ENCODE measurements around the gene CUL4A.
A peak's percentile ranks its signal among the peaks of the same experiment; 100 is the strongest.

CUL4A gene

DNA sequence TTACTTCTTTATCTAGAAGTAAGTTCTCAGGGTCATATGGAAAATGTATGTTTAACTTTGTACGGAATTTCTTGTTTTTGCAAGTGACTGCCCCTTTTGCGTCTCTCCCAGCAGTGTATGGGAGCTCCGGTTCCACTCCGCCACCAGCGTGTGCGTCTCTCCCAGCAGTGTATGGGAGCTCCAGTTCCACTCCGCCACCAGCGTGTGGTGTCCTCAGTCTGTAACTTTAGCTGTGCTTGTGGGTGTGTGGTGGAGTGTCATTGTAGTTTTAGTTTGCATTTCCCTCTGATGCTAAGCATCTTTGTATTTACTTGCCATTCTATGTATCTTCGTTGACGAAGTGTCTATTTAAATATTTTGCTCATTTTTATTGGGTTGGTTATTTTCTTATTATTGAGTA, 2.4 kb downstream of the CUL4A start:
- no peak overlapping the region for H3K27ac ChIP-seq
- TF ChIP-seq, protein P1, sequence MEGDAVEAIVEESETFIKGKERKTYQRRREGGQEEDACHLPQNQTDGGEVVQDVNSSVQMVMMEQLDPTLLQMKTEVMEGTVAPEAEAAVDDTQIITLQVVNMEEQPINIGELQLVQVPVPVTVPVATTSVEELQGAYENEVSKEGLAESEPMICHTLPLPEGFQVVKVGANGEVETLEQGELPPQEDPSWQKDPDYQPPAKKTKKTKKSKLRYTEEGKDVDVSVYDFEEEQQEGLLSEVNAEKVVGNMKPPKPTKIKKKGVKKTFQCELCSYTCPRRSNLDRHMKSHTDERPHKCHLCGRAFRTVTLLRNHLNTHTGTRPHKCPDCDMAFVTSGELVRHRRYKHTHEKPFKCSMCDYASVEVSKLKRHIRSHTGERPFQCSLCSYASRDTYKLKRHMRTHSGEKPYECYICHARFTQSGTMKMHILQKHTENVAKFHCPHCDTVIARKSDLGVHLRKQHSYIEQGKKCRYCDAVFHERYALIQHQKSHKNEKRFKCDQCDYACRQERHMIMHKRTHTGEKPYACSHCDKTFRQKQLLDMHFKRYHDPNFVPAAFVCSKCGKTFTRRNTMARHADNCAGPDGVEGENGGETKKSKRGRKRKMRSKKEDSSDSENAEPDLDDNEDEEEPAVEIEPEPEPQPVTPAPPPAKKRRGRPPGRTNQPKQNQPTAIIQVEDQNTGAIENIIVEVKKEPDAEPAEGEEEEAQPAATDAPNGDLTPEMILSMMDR (conservative IDR thresholded peaks at IDR 0.05): no peak

DNA sequence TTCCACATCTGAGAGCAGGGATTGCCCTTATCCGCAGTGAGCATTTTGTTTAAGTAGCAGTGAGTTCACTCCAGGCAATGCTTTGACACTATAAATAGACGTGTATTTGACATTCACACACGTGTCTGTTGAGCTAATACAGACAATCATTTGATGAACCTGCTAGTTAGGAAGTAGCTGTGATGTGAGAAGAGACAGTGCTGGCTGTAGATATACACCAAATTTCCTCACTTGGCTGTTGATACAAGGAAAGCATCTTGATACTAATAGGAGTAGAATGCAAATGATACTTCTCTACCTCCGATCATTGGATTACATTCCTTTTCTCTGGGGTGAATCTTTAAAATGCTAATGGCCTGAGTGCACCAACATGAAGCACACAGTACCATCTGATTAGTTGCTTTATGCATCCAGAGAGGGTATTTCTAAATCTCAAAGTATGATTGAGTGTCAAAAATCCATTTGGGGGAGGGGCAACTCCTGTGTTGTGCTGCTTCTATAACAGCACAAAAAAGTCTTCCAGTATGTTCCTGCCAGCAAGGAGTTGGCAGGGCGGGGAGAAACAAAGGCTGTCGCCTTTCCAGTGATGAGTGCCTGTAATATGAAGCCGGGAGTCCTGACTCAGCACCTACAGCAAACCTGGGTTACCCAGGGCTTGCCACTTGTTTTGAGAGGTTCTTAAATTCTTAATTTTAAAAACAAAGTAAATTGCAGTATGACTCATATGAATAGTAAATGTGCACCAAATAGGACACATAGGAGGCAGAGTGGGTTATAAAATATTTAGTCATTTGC, 7.0 kb downstream of the CUL4A start:
- peak overlapping the region; percentile 34; the same call in 1 of the 2 replicates for H3K27ac ChIP-seq
- TF ChIP-seq, protein P1 (conservative IDR thresholded peaks at IDR 0.05): no peak

DNA sequence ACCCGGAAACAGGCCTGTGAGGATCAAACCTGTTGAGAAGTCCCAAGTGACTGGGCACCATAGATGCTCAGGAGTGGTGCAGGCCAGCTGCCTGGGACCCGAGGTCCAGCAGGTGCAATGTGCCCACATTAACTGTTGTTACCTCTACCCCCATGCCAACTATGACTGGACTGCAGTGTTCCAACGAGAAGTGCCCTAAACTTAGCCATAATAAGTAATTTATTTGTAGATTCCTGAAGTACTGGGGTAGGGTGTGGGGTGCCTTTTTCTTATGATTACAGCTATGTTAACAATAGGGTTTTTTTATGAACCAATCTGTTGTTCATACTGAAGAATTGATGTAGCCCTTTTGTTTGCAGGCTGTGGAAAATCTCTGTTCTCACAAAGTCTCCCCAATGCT, 9.2 kb downstream of the CUL4A start:
- TF ChIP-seq, protein P1 (conservative IDR thresholded peaks at IDR 0.05): no peak
- H3K27ac ChIP-seq: no peak overlapping the region

DNA sequence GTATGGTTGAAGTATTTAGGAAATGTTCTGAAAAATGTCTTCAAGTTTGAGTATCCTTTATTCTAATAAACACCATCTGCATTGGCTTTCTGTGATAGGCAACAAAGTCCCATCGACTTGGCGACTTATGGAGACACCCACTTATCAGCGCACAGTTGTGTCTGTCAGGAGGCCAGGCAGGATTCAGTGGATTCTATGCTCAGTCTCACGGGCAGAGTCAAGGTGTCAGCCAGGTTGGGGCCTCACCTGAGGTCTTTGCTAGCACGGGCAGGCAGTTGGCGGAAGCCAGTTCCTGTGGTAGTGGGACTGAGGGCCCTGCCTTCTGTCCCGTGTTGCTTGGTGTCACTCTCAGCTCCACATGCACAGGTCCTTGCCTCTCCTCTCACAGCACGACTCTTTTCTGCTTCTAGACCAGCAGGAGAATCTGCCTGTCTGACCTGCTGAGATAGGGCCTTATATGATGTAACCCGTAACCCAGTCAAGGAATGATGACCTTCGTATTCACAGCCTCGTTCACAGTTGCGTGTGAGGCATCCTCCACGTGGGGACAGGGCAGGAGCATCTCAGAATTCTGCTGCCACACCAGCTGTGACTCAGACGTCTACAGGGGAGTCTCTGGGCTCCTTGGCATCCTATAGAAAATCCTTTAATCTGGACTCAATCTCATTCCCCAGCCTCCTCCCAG, 10.0 kb downstream of the CUL4A start:
- TF ChIP-seq, protein P1 (conservative IDR thresholded peaks at IDR 0.05): no peak
- no peak overlapping the region for H3K27ac ChIP-seq

DNA sequence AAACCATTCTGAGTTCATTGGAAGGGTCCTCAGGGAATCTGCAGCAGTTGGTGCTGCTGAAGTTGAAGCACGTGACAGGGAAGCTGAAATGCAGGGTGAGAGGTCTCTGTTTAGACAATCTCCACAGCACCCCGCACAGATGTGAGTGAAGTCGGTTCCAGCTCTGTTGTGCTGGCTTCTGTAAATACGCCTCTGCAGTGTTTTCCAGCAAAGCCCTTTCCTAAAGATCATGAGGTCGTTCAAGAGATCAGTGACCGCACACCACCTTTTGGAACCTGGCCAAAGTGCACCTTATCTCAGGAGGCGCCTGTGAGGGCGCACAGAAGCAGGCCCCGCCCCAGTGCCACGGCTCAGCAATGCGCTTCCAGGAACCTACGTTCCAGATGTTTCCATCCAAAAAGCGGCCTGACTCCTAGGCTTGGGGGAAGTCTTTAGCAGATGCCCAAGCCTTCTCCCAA, 10.8 kb downstream of the CUL4A start:
- TF ChIP-seq, protein P1 (conservative IDR thresholded peaks at IDR 0.05): no peak

DNA sequence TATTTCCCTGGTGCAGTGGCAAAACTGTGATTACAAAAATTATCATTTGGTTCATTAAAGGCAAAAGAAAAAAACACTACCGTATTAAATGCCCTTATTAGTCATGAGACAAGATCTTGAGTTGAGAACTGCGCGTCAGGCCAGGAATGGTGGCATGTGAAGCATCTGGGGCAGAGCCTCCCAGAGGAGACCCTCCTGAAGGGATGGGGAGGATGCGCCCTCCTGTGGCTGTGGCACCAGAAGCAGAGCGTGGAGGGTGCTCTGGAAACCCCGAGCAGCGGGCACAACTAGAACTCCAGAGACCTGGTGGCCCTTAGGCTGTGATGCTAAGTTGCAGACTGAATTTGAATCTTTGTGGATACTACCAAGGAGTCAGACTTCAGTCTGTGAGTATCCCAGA, 11.5 kb downstream of the CUL4A start:
- no peak overlapping the region for H3K27ac ChIP-seq
- TF ChIP-seq, protein P1 (conservative IDR thresholded peaks at IDR 0.05): no peak

More for the DNA sequence above, 10.8 kb downstream of the CUL4A start:
- H3K27ac ChIP-seq: no peak overlapping the region

DNA sequence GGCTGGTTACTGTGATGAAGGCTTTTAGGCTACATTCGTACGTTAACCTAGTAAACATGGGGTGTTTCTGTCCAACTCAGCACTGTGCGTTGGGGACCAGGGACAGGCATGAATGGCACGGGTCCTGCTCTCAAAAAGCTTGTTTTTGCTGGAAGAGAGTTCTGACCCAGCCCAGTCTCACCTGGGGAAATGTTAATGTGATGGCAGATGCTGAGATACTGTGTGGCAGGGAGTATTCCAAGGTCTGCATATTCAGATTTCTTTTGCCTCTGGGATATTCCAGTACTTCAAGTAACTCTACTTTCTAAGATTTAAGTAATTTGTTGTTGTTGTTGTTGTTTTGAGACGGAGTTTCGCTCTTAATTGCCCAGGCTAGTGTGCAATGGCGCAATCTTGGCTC, 13.7 kb downstream of the CUL4A start:
- TF ChIP-seq, protein P1 (conservative IDR thresholded peaks at IDR 0.05): no peak
- no peak overlapping the region for H3K27ac ChIP-seq
